Mesothelial cell of epicardium (in vitro differentiated cells): ENCODE data around the gene WFS1. TPM values are rescaled to one million over a fixed set of nuclear protein-coding genes. Genes with fewer than 3 reads are reported as not detected.

ENCODE experiments used
- DNase-seq, 2 experiments: peaks; one replicate each; pipeline ENCODE4 v3.0.0; 2021; ENCODE audit warnings: low spot score in 2 of 2; ENCODE audit not compliant: unreplicated experiment in 2 of 2
- H3K27ac Mint-ChIP-seq: 2 replicates; pipeline ENCODE4 v1.8.0; 2021; ENCODE audit warnings: mixed read lengths
- H3K27me3 Mint-ChIP-seq: 2 replicates; pipeline ENCODE4 v1.8.0; 2021; ENCODE audit warnings: low read depth, mixed read lengths
- H3K36me3 Mint-ChIP-seq: 2 replicates; pipeline ENCODE4 v1.8.0; 2021; ENCODE audit warnings: mixed read lengths
- H3K4me1 Mint-ChIP-seq: 2 replicates; pipeline ENCODE4 v1.8.0; 2021; ENCODE audit warnings: mixed read lengths
- H3K4me3 Mint-ChIP-seq: 2 replicates; pipeline ENCODE4 v1.8.0; 2021; ENCODE audit warnings: mild to moderate bottlenecking, moderate library complexity, mixed read lengths
- H3K9me3 Mint-ChIP-seq: 2 replicates; pipeline ENCODE4 v1.8.0; 2021; ENCODE audit warnings: mixed read lengths
- total RNA-seq: library from RNA; stranded (reverse); gene quantifications from 3 replicates; pipeline ENCODE4 v1.2.1, GENCODE V29; 2021
- TF ChIP-seq, protein P1 (sequence below): fragments of 200-600 bp; sonication (generic); IDR thresholded peaks from one replicate; pipeline ENCODE4 v1.5.0; 2021; ENCODE audit warnings: antibody characterized with exemption; ENCODE audit not compliant: unreplicated experiment

WFS1 gene
- total RNA-seq, 1 donor from 2014 or later = 34.2 TPM

DNA sequence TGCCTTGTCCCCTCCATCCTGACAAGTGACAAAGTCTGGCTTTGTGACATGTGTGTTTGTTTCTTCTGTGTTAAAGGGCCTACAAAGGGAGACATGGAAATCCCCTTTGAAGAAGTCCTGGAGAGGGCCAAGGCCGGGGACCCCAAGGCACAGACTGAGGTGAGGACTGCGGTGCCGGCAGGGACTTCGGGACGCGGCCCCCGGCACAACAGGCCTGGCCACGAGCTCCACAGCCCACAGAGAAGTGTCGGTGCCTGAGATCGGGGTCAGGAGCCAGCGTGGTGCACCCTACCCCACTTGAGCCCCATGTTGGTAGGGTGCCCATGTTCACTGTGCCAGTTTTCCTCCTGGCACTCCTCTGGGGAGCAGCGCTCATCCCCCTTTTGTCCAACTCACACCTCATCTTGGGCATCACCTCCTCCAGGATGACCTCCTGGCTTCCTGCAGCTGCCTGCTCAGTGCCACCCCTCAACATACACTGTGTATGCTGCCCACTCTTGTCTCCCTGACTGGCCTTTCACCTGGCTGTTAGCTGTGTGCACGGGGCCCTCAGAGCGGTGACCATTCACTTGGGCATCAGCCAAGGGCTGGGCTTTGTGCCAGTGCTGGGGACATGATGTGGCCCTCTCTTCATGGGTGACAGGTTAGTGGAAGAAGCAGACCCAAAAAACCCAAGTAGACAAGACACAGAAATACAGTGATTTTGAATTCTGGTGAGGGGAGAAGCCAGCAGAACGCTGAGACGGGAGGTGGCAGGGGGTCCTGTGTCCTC lies 17.6 kb downstream of the WFS1 start:
- H3K4me3 Mint-ChIP-seq = no peak overlapping the region
- H3K27me3 Mint-ChIP-seq = no peaks in the 10 kb centered on the region
- DNase-seq = no peak
- no peak overlapping the region for H3K27ac Mint-ChIP-seq
- H3K36me3 Mint-ChIP-seq = peaks cover 28% of the 10 kb centered on the region
- no peaks in the 10 kb centered on the region for H3K9me3 Mint-ChIP-seq
- TF ChIP-seq, protein P1, sequence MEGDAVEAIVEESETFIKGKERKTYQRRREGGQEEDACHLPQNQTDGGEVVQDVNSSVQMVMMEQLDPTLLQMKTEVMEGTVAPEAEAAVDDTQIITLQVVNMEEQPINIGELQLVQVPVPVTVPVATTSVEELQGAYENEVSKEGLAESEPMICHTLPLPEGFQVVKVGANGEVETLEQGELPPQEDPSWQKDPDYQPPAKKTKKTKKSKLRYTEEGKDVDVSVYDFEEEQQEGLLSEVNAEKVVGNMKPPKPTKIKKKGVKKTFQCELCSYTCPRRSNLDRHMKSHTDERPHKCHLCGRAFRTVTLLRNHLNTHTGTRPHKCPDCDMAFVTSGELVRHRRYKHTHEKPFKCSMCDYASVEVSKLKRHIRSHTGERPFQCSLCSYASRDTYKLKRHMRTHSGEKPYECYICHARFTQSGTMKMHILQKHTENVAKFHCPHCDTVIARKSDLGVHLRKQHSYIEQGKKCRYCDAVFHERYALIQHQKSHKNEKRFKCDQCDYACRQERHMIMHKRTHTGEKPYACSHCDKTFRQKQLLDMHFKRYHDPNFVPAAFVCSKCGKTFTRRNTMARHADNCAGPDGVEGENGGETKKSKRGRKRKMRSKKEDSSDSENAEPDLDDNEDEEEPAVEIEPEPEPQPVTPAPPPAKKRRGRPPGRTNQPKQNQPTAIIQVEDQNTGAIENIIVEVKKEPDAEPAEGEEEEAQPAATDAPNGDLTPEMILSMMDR = no peak
- H3K4me1 Mint-ChIP-seq = no peaks in the 10 kb centered on the region

DNA sequence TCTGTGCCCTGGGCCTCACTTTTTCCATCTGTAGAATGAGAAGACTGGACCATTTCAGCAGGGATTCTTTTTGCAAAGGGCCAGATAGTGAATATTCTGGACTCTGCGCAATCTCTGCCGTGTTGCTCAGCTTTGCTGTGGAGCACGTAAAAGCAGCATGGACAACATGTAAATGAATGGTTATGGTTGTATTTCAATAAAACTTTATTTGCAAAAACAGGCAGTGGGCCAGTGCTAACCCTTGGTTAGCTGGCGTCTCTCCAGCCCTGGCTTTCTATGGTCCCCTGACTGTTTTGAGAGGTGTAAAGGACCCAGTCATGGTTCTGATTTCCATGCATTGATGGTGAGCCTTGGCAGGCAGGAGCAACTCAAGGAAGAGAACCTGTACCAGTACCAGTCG lies 18.7 kb downstream of the WFS1 start:
- Mint-ChIP-seq H3K36me3 (peaks cover 28% of the 10 kb centered on the region), H3K4me3 (no peak overlapping the region), H3K27ac (no peak overlapping the region), H3K4me1 (no peaks in the 10 kb centered on the region), H3K27me3 (no peaks in the 10 kb centered on the region), H3K9me3 (no peaks in the 10 kb centered on the region)
- DNase-seq = no peak
- TF ChIP-seq, protein P1 = no peak

DNA sequence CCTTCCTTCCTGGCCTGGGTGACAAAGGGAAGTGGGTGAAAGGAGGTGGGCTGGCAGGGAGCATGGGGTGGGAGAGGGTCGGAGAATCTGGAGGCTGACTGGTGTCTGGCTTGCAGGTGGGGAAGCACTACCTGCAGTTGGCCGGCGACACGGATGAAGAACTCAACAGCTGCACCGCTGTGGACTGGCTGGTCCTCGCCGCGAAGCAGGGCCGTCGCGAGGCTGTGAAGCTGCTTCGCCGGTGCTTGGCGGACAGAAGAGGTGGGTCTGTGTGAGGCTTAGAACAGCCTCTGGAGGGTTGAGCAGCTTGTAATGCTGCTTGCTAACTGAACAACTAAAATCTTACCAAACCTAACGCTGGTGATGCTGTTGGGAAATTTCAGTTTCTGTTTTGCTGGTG lies 19.2 kb downstream of the WFS1 start:
- TF ChIP-seq, protein P1 = no peak
- no peak for DNase-seq
- no peak overlapping the region for H3K27ac Mint-ChIP-seq
- no peak overlapping the region for H3K4me3 Mint-ChIP-seq
- H3K9me3 Mint-ChIP-seq = no peaks in the 10 kb centered on the region
- no peaks in the 10 kb centered on the region for H3K4me1 Mint-ChIP-seq
- no peaks in the 10 kb centered on the region for H3K27me3 Mint-ChIP-seq
- peaks cover 28% of the 10 kb centered on the region for H3K36me3 Mint-ChIP-seq

DNA sequence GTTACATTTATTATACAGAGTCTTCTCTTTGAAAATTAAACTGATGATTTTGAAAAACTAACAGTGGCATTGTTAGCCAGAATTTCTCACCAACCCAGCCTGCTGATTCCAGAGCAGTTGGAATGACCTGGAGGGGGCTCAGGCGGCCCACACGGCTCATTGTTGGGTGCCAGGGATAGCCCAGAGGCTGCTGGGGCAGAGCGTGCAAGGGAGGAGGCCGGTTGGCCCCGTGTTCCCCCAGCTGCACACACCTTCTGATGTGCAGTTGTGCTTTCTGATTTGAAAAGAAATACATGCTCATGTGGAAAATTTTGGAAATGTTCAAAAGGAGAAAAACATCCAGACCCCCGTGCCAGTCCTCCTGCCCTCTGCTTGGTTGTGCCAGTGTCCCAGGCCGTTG lies 20.6 kb downstream of the WFS1 start:
- TF ChIP-seq, protein P1 = no peak

DNA sequence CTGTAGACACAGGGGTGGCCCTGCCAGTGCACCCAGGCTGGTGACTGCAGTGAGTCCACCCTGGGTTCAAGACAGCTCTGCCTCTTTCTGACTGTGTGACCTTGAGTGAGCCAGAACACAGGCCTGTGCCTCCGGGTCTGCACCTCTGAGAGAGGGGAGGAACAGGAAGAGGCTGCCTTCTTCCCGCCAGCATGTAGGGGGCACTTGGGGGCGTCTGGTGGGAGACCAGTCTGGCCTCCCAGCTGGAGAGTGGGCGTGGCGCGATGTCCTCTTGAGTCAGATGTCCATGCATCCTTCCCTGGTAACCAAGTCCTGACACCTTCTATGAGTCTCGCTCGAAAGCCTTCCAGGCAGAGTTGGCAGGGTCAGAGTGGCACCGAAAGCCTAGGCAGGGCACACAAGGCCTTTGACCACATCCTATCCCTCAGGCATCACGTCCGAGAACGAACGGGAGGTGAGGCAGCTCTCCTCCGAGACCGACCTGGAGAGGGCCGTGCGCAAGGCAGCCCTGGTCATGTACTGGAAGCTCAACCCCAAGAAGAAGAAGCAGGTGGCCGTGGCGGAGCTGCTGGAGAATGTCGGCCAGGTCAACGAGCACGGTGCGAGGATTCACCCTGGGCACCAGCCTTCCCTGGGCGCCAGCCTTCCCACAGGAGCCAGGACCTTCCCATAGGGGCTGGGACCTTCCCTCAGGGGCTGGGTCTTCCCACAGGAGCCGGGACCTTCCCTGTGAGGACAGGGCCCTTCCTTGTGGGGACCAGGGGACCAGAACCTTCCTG lies 21.3 kb downstream of the WFS1 start:
- TF ChIP-seq, protein P1 = no peak
- Mint-ChIP-seq H3K36me3 (peaks cover 35% of the 10 kb centered on the region), H3K27ac (no peak overlapping the region)

More for the DNA sequence above, 20.6 kb downstream of the WFS1 start:
- H3K27me3 Mint-ChIP-seq = no peaks in the 10 kb centered on the region
- no peak overlapping the region for H3K27ac Mint-ChIP-seq
- H3K9me3 Mint-ChIP-seq = no peaks in the 10 kb centered on the region
- H3K4me1 Mint-ChIP-seq = no peaks in the 10 kb centered on the region
- H3K4me3 Mint-ChIP-seq = no peak overlapping the region
- no peak for DNase-seq
- peaks cover 32% of the 10 kb centered on the region for H3K36me3 Mint-ChIP-seq

More for the DNA sequence above, 21.3 kb downstream of the WFS1 start:
- Mint-ChIP-seq H3K4me3 (no peak overlapping the region), H3K27me3 (no peaks in the 10 kb centered on the region), H3K4me1 (no peaks in the 10 kb centered on the region), H3K9me3 (no peaks in the 10 kb centered on the region)
- DNase-seq = no peak
